ENCODE measurements around the gene GREB1L. TPM values are rescaled to one million over a fixed set of nuclear protein-coding genes. Genes with fewer than 3 reads are reported as not detected.

The GREB1L gene
- not detected in 2 replicates for total RNA-seq (2013; cell fraction: nucleolus; rRNA removed)
- total RNA-seq (2014; rRNA removed) (0.05 and 0.06 TPM in 2 replicates), total RNA-seq (2014; rRNA removed; fragmentation: Illumina TruSeq; extraction: Trizol) (under 0.01 and 0.14 TPM in 2 replicates), total RNA-seq (2021) (0.03 TPM in 1 of 2 replicates, not detected in the other), polyA plus RNA-seq (2011; rRNA removed) (0.11 and 0.20 TPM in 2 replicates), polyA plus RNA-seq (2014; fragmentation: Illumina TruSeq; extraction: Trizol) (0.03 and 0.06 TPM in 2 replicates), polyA plus RNA-seq (2014; fragmentation: Nextera tagmentation; extraction: Ambion mirVana) (under 1 TPM; under 0.01 to 0.03 TPM), polyA plus RNA-seq (2014; rRNA removed) (0.01 and 0.03 TPM in 2 replicates), polyA plus RNA-seq (2016; fragmentation: Nextera tagmentation; extraction: Ambion mirVana) (under 1 TPM; 0.03 to 0.05 TPM), polyA minus RNA-seq (2011; rRNA and poly(A)+ RNA removed) (0.10 TPM in 1 of 2 replicates, not detected in the other), Bru-seq, nascent RNA (percentile 8 among the genes with signal in this experiment), BruChase-seq, experiment 1, labeled RNA remaining after a 6-hour chase (percentile 13 among the genes with signal in this experiment), BruChase-seq, experiment 2, labeled RNA remaining after a 2-hour chase (percentile 19 among the genes with signal in this experiment)
- 0.09 TPM for polyA plus RNA-seq (2011; ENCODE audit: low read depth)
- polyA plus RNA-seq (2011; cell fraction: cytosol; rRNA removed) = 0.01 and 0.12 TPM in 2 replicates
- 0.01 TPM in 1 of 2 replicates, not detected in the other for polyA plus RNA-seq (2011; cell fraction: nucleus; rRNA removed)
- polyA plus RNA-seq (2012) = 0.10 and 0.12 TPM in 2 replicates
- polyA minus RNA-seq (2011; cell fraction: cytosol; rRNA and poly(A)+ RNA removed) = not detected in 2 replicates
- polyA minus RNA-seq (2011; cell fraction: nucleus; rRNA and poly(A)+ RNA removed) = 0.10 TPM in 1 of 2 replicates, not detected in the other
- long read RNA-seq, experiment 1 = 0 reads
- long read RNA-seq, experiment 2 = 0 reads

DNA sequence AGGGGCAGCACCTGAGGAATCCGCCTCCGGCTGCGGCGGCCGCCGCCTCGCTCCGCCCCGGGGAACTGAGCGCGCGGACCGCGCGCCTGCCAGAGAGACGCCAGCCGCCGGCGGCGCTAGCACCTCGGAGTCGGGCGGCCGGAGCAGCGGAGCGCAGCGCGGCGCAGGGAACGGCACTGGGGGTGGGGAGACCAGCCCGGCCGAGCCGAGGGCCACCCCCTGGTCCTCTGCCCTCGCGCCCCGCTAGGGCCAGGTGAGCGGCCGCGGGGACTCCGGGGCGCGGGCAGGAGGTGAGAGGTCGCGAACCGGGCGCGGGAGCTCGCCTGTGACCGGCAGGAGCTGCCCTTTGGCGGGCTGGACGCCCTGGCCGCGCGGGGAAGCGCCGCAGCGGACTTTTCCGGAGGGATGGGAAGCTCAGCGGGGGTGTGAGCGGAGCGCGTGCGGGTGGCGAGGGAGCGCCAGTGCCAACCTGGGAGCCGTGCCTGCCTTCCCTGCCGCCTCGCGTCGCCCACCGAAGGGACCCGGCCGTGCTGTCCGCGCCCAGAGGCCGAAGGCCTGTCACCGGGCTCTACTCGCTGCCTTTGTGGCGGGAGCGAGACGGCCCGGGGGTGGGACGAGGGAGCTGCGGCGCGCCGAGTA lies at the start of gene GREB1L:
GREB1L (plus strand) TSS at position 92 of the 639 bp plus-strand sequence. CDS start 141,287 bp downstream, outside the sequence.
- ChIA-PET POLR2A (no interaction called here), CTCF (no interaction called here), SMC1A (ENCODE audit: uncharacterized antibody, unreplicated experiment) (no interaction called here), RAD21 (ENCODE audit: unreplicated experiment) (no interaction called here)
- H3K9ac ChIP-seq (ENCODE audit: control insufficient read depth, insufficient read depth, low read length) = no peak within 1 kb of the TSS
- DNase-seq (ENCODE audit: low read depth, low spot score) = no peak
- no peak for ATAC-seq
- no TSS peak for BruUV-seq (replicated peaks)
- TF ChIP-seq NR2C1 (IDR thresholded peaks at IDR 0.05) (no peak), NR2F1 (conservative IDR thresholded peaks at IDR 0.05) (no peak), POLR2A (IDR thresholded peaks at IDR 0.05; ENCODE audit: low read depth, low read length) (no peak), FOS (IDR thresholded peaks at IDR 0.05; ENCODE audit: borderline replicate concordance, extremely low read depth, insufficient read length) (no peak), HCFC1 (IDR thresholded peaks at IDR 0.05; ENCODE audit: low read length) (no peak), TCF12 (IDR thresholded peaks at IDR 0.05; ENCODE audit: low read depth, low read length) (no peak), ZSCAN29 (IDR thresholded peaks at IDR 0.05) (no peak), KLF5 (IDR thresholded peaks at IDR 0.05; ENCODE audit: partially characterized antibody) (no peak), ASH2L (IDR thresholded peaks at IDR 0.05; ENCODE audit: borderline replicate concordance, low read depth) (no peak), MXI1 (IDR thresholded peaks at IDR 0.05; ENCODE audit: low read depth, low read length) (no peak), FOXM1 (IDR thresholded peaks at IDR 0.05; ENCODE audit: low read depth, low read length) (no peak), TCF3 (IDR thresholded peaks at IDR 0.05; ENCODE audit: borderline replicate concordance, insufficient read depth, low read depth, low read length) (no peak), ZNF622 (IDR thresholded peaks at IDR 0.05) (no peak), MEF2B (IDR thresholded peaks at IDR 0.05; ENCODE audit: partially characterized antibody, poor library complexity, severe bottlenecking) (no peak), MEF2A (IDR thresholded peaks at IDR 0.05; ENCODE audit: insufficient read depth, low read depth, low read length) (no peak)
- TF ChIP-seq, protein P1, sequence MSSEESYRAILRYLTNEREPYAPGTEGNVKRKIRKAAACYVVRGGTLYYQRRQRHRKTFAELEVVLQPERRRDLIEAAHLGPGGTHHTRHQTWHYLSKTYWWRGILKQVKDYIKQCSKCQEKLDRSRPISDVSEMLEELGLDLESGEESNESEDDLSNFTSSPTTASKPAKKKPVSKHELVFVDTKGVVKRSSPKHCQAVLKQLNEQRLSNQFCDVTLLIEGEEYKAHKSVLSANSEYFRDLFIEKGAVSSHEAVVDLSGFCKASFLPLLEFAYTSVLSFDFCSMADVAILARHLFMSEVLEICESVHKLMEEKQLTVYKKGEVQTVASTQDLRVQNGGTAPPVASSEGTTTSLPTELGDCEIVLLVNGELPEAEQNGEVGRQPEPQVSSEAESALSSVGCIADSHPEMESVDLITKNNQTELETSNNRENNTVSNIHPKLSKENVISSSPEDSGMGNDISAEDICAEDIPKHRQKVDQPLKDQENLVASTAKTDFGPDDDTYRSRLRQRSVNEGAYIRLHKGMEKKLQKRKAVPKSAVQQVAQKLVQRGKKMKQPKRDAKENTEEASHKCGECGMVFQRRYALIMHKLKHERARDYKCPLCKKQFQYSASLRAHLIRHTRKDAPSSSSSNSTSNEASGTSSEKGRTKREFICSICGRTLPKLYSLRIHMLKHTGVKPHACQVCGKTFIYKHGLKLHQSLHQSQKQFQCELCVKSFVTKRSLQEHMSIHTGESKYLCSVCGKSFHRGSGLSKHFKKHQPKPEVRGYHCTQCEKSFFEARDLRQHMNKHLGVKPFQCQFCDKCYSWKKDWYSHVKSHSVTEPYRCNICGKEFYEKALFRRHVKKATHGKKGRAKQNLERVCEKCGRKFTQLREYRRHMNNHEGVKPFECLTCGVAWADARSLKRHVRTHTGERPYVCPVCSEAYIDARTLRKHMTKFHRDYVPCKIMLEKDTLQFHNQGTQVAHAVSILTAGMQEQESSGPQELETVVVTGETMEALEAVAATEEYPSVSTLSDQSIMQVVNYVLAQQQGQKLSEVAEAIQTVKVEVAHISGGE (CRISPR knock-in tag; IDR thresholded peaks at IDR 0.05) = no peak
- TF ChIP-seq, protein P2, sequence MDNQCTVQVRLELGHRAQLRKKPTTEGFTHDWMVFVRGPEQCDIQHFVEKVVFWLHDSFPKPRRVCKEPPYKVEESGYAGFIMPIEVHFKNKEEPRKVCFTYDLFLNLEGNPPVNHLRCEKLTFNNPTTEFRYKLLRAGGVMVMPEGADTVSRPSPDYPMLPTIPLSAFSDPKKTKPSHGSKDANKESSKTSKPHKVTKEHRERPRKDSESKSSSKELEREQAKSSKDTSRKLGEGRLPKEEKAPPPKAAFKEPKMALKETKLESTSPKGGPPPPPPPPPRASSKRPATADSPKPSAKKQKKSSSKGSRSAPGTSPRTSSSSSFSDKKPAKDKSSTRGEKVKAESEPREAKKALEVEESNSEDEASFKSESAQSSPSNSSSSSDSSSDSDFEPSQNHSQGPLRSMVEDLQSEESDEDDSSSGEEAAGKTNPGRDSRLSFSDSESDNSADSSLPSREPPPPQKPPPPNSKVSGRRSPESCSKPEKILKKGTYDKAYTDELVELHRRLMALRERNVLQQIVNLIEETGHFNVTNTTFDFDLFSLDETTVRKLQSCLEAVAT (IDR thresholded peaks at IDR 0.05) = no peak
- H3K9me3 ChIP-seq (replicated peaks; ENCODE audit: control insufficient read depth, insufficient read depth, low read length) = no peaks in the 10 kb centered on the region
- no peak within 1 kb of the TSS for H3K4me3 ChIP-seq
- no peaks in the 10 kb centered on the region for H4K20me1 ChIP-seq (ENCODE audit: control insufficient read depth, insufficient read depth)
- H3K36me3 ChIP-seq (ENCODE audit: control insufficient read depth in 2 of 2, insufficient read depth in 2 of 2, low read length in 1 of 2) = no peaks in the 10 kb centered on the region
- H3K27me3 ChIP-seq (replicated peaks in 1 of 2; ENCODE audit: control insufficient read depth in 2 of 2, insufficient read depth in 2 of 2, low read length in 1 of 2) = peaks cover 7 to 10% of the 10 kb centered on the region in 2 experiments
- H3K4me1 ChIP-seq (ENCODE audit: control insufficient read depth, insufficient read depth, low read length) = no peaks in the 10 kb centered on the region
- intact Hi-C loops (cut with micrococcal nuclease; ENCODE audit: unreplicated experiment) = no loop called here
- H3K79me2 ChIP-seq (ENCODE audit: control insufficient read depth, insufficient read depth, low read length) = no peaks in the 10 kb centered on the region
- no peak for FAIRE-seq
- H2AFZ ChIP-seq (ENCODE audit: control insufficient read depth, low read depth, low read length) = no peak within 1 kb of the TSS
- H3K27ac ChIP-seq (ENCODE audit: control insufficient read depth, insufficient read depth) = no peak within 1 kb of the TSS
- 18% methylated on average over 48 of the region's 87 CpGs for WGBS (ENCODE audit: insufficient coverage, insufficient replicate concordance, low lambda C conversion rate, missing lambda C conversion rate)
- H3K4me2 ChIP-seq (ENCODE audit: control insufficient read depth, insufficient read depth) = 0 out of 2 replicates have a peak within 1 kb of the TSS, but pooled peaks have one; percentile 9
- in situ Hi-C loops (cut with MboI) = no loop called here

All from GM12878 (cell line).